HG03103 (cell line): ENCODE measurements around the gene APH1A.
"Not testable (repeated sequence)": the region's sequence is repeated elsewhere in the genome, so short reads cannot be mapped to it uniquely, and the experiment has no call there.

Experiments
- ATAC-seq: cut with Tn5 transposase; IDR thresholded peaks from one replicate; pipeline ENCODE4 v1.9.1; 2021; ENCODE audit warnings: low read depth; ENCODE audit not compliant: unreplicated experiment

The APH1A gene

GRCh38 chr1:150234566-150235293 lies 34.1 kb downstream of the APH1A start:
- peak; percentile 46 for ATAC-seq

GRCh38 chr1:150234309-150234565 lies 34.6 kb downstream of the APH1A start:
- ATAC-seq, result no peak

GRCh38 chr1:150233359-150234308 lies 35.2 kb downstream of the APH1A start:
- ATAC-seq, result no peak

GRCh38 chr1:150232921-150233320 lies 35.9 kb downstream of the APH1A start:
- ATAC-seq, result not testable (repeated sequence)

GRCh38 chr1:150228246-150228645 lies 40.6 kb downstream of the APH1A start:
- not testable (repeated sequence) for ATAC-seq

- no peak for ATAC-seq
These were observed 41.6 kb downstream of the APH1A start for GRCh38 chr1:150227228-150227627.

GRCh38 chr1:150226486-150226885 lies 42.3 kb downstream of the APH1A start:
- no peak for ATAC-seq

- no peak for ATAC-seq
These were observed 43.3 kb downstream of the APH1A start for GRCh38 chr1:150225546-150225945.

GRCh38 chr1:150224983-150225382 lies 43.8 kb downstream of the APH1A start:
- ATAC-seq, result no peak

- ATAC-seq, result no peak
These were observed 47.3 kb downstream of the APH1A start for GRCh38 chr1:150221552-150221951.

GRCh38 chr1:150215855-150216254 lies 53.0 kb downstream of the APH1A start:
- ATAC-seq, result not testable (repeated sequence)
